ENCODE data around the gene STK4. TPM values are rescaled to one million over a fixed set of nuclear protein-coding genes. Genes with fewer than 3 reads are reported as not detected.

Gene STK4
- total and polyA plus RNA-seq, 2 donors (not counting 3 experiments of a cell fraction or from before 2014, with no cell fraction given) = 9.1 to 29.6 TPM

GRCh38 chr20:45111799-45112471, 145.6 kb downstream of the STK4 start:
- no TSS peak for BruUV-seq (replicated peaks)
- peak; percentile 76 for FAIRE-seq
- no peak overlapping the region for H3K9ac ChIP-seq (replicated peaks; ENCODE audit: extremely low read depth, insufficient read depth, low read length)
- H4K20me1 ChIP-seq (replicated peaks; ENCODE audit: control insufficient read depth, extremely low read depth, insufficient read depth, low read length) = no peaks in the 10 kb centered on the region
- dilution Hi-C loops (cut with MboI; ENCODE audit: extremely low pct_ligation_motif_present, low sequenced_read_pairs) = no loop called here
- H3K4me3 ChIP-seq (replicated peaks in 1 of 3; ENCODE audit: insufficient read depth in 1 of 3, low read depth in 1 of 3, low read length in 3 of 3) = no peak overlapping the region
- no peak overlapping the region for H2AFZ ChIP-seq (ENCODE audit: low read depth, low read length)
- H3K79me2 ChIP-seq (ENCODE audit: control insufficient read depth, insufficient read depth, low read length) = no peaks in the 10 kb centered on the region
- TF ChIP-seq CTCF (IDR thresholded peaks at IDR 0.05; ENCODE audit: extremely low read depth in 1 of 2, insufficient read depth in 1 of 2, low read depth in 1 of 2, low read length in 2 of 2) = peak; percentile 47 to 51
- no peak for TF ChIP-seq FOS (IDR thresholded peaks at IDR 0.05; ENCODE audit: borderline replicate concordance, insufficient read depth, low read length)
- ChIA-PET POLR2A (no interaction called here), CTCF (interaction anchor here (0.6 to 9.5 kb wide), 30 partner anchors 9 to 998 kb away, joined by 3 to 278 read pairs (median 5); partner anchors contain the start of genes KCNS1 and WFDC12)
- H3K4me1 ChIP-seq (ENCODE audit: control insufficient read depth, extremely low read depth, insufficient read depth, low read length) = no peaks in the 10 kb centered on the region
- H3K4me2 ChIP-seq (ENCODE audit: insufficient read depth, low read length) = no peak overlapping the region
- no peaks in the 10 kb centered on the region for H3K9me1 ChIP-seq (replicated peaks; ENCODE audit: control insufficient read depth, extremely low read depth, insufficient read depth, low read length)
- intact Hi-C loops (cut with micrococcal nuclease) = loop anchor here (1.0 to 5.0 kb wide), 4 partner anchors 68 to 200 kb away; partner anchors contain the start of gene PABPC1L
- no peaks in the 10 kb centered on the region for H3K9me3 ChIP-seq (replicated peaks; ENCODE audit: control insufficient read depth, insufficient read depth, low read length)
- no peak overlapping the region for H3K27ac ChIP-seq (ENCODE audit: insufficient read depth, low read depth, low read length)
- H3K27me3 ChIP-seq (ENCODE audit: control insufficient read depth in 2 of 2, insufficient read depth in 2 of 2, low read length in 2 of 2) = peaks cover 0 to 4% of the 10 kb centered on the region in 2 experiments
- DNase-seq (ENCODE audit: low read depth, low spot score) = peak; percentile 26
- H3K36me3 ChIP-seq (ENCODE audit: control insufficient read depth in 2 of 2, extremely low read depth in 1 of 2, insufficient read depth in 2 of 2, low read length in 2 of 2) = no peaks in the 10 kb centered on the region

- DNase-seq (ENCODE audit: low read depth, low spot score) (no peak), FAIRE-seq (no peak)
- Histone ChIP-seq H3K4me2 (ENCODE audit: insufficient read depth, low read length) (no peak overlapping the region), H3K9me3 (replicated peaks; ENCODE audit: control insufficient read depth, insufficient read depth, low read length) (no peaks in the 10 kb centered on the region), H2AFZ (ENCODE audit: low read depth, low read length) (no peak overlapping the region), H3K4me3 (replicated peaks in 1 of 3; ENCODE audit: insufficient read depth in 1 of 3, low read depth in 1 of 3, low read length in 3 of 3) (no peak overlapping the region), H4K20me1 (replicated peaks; ENCODE audit: control insufficient read depth, extremely low read depth, insufficient read depth, low read length) (no peaks in the 10 kb centered on the region), H3K27me3 (ENCODE audit: control insufficient read depth in 2 of 2, insufficient read depth in 2 of 2, low read length in 2 of 2) (peaks cover 0 to 4% of the 10 kb centered on the region in 2 experiments), H3K4me1 (ENCODE audit: control insufficient read depth, extremely low read depth, insufficient read depth, low read length) (no peaks in the 10 kb centered on the region), H3K36me3 (ENCODE audit: control insufficient read depth in 2 of 2, extremely low read depth in 1 of 2, insufficient read depth in 2 of 2, low read length in 2 of 2) (no peaks in the 10 kb centered on the region), H3K79me2 (ENCODE audit: control insufficient read depth, insufficient read depth, low read length) (no peaks in the 10 kb centered on the region), H3K9ac (replicated peaks; ENCODE audit: extremely low read depth, insufficient read depth, low read length) (no peak overlapping the region), H3K27ac (ENCODE audit: insufficient read depth, low read depth, low read length) (no peak overlapping the region), H3K9me1 (replicated peaks; ENCODE audit: control insufficient read depth, extremely low read depth, insufficient read depth, low read length) (no peaks in the 10 kb centered on the region)
- POLR2A ChIA-PET = no interaction called here
- TF ChIP-seq FOS (IDR thresholded peaks at IDR 0.05; ENCODE audit: borderline replicate concordance, insufficient read depth, low read length) (no peak), POLR2AphosphoS5 (IDR thresholded peaks at IDR 0.05; ENCODE audit: insufficient read depth, low read depth, low read length) (no peak), POLR2A (IDR thresholded peaks at IDR 0.05; ENCODE audit: low read depth, low read length) (no peak), CTCF (IDR thresholded peaks at IDR 0.05; ENCODE audit: extremely low read depth in 1 of 2, insufficient read depth in 1 of 2, low read depth in 1 of 2, low read length in 2 of 2) (no peak), MAX (IDR thresholded peaks at IDR 0.05; ENCODE audit: insufficient read depth, insufficient read length) (no peak), GATA2 (IDR thresholded peaks at IDR 0.05; ENCODE audit: insufficient read depth, insufficient read length, low read depth, low read length) (no peak), EZH2 (IDR thresholded peaks at IDR 0.05; ENCODE audit: borderline replicate concordance, low read depth, low read length, severe bottlenecking) (no peak), MYC (IDR thresholded peaks at IDR 0.05; ENCODE audit: low read depth, low read length) (no peak), JUN (IDR thresholded peaks at IDR 0.05; ENCODE audit: borderline replicate concordance, insufficient read depth, insufficient read length, low read depth) (no peak)
- BruUV-seq (replicated peaks) = no TSS peak
- CTCF ChIA-PET = interaction anchor here (0.7 to 9.5 kb wide), 18 partner anchors 8 to 658 kb away, joined by 3 to 278 read pairs (median 8); partner anchors contain the start of genes KCNS1 and WFDC12
- intact Hi-C loops (cut with micrococcal nuclease) (loop anchor here (1.0 to 5.0 kb wide), 4 partner anchors 68 to 200 kb away; partner anchors contain the start of gene PABPC1L), dilution Hi-C loops (cut with MboI; ENCODE audit: extremely low pct_ligation_motif_present, low sequenced_read_pairs) (no loop called here)
Observed at GRCh38 chr20:45112754-45113153, 146.4 kb downstream of the STK4 start.

Data from endothelial cell of umbilical vein (primary cell).